HepG2 (cell line): ENCODE results near the gene SENP7. TPM values are rescaled to one million over a fixed set of nuclear protein-coding genes. Genes with fewer than 3 reads are reported as not detected.

Source experiments
- ATAC-seq: fragments of 200-7000 bp; cut with Tn5 transposase; 3 replicates; pipeline ENCODE4 v1.9.1; 2020; ENCODE audit warnings: mild to moderate bottlenecking, moderate library complexity
- BruUV-seq: library from RNA; stranded (reverse); fragments of 400-500 nt; replicated peaks from 2 replicates; lab custom pipeline; 2021; lab: Mats Ljungman, UMichigan
- CTCF ChIA-PET: fragments of 300-600 bp; formaldehyde crosslinking; extraction: SDS; loops from one replicate; lab custom pipeline; 2021; ENCODE audit warnings: low total read pairs, inconsistent platforms, low intra/inter-chr PET ratio; lab: Yijun Ruan, JAX
- POLR2A ChIA-PET: fragments of 350-600 bp; sonication (Branson Sonifier 250); formaldehyde crosslinking; loops from one replicate; lab custom pipeline; 2020; ENCODE audit warnings: antibody characterized with exemption, inconsistent platforms; lab: Yijun Ruan, JAX
- DNase-seq: peaks from one replicate; pipeline ENCODE4 v3.0.0-alpha.2; 2015; ENCODE audit warnings: low spot score
- FAIRE-seq: peaks from 3 replicates; lab custom pipeline; 2011; peaks lifted over from hg19 to GRCh38; lab: Jason Lieb, UNC
- H2AFZ ChIP-seq: one replicate; pipeline ENCODE4 v1.6.1; 2011; ENCODE audit warnings: low read length, inconsistent platforms
- H3K27ac ChIP-seq: fragments of 300-600 bp; 3 replicates; pipeline ENCODE4 v1.8.0; 2011; ENCODE audit warnings: mixed run types, mild to moderate bottlenecking, mixed read lengths, low read length, inconsistent platforms; ENCODE audit not compliant: insufficient read depth; ENCODE audit errors: extremely low read length
- H3K27me3 ChIP-seq, 2 experiments: fragments of 200-600 bp in 1 of 2; 2 replicates in 1 of 2; 3 replicates in 1 of 2; pipeline versions ENCODE4 v1.6.0 to v1.8.0; 2011; ENCODE audit warnings: low read length in 2 of 2, mild to moderate bottlenecking in 2 of 2, moderate library complexity in 2 of 2, inconsistent platforms in 1 of 2; ENCODE audit not compliant: insufficient read depth in 2 of 2, control insufficient read depth in 1 of 2
- H3K36me3 ChIP-seq, 2 experiments: fragments of 200-600 bp in 1 of 2; replicated peaks in 1 of 2; 2 replicates in 1 of 2; 3 replicates in 1 of 2; pipeline versions ENCODE4 v1.5.1 to v1.8.0; 2011; ENCODE audit warnings: low read length in 2 of 2, inconsistent platforms in 1 of 2; ENCODE audit not compliant: insufficient read depth in 2 of 2, control insufficient read depth in 1 of 2
- H3K4me1 ChIP-seq: 2 replicates; pipeline ENCODE4 v1.5.1; 2012; ENCODE audit warnings: low read length, inconsistent platforms; ENCODE audit not compliant: insufficient read depth
- H3K4me2 ChIP-seq: 2 replicates; pipeline ENCODE4 v1.6.0; 2011; ENCODE audit warnings: low read depth, low read length, inconsistent platforms
- H3K4me3 ChIP-seq, 3 experiments: fragments of 200-600 bp in 1 of 3; sonication (generic), shearing (Covaris generic) in 1 of 3; replicated peaks in 1 of 3; 2 replicates each; pipeline ENCODE4 v1.5.1; 2011 to 2016; ENCODE audit warnings: low read length in 3 of 3, inconsistent platforms in 2 of 3, low read depth in 2 of 3, mild to moderate bottlenecking in 2 of 3, control low read depth in 1 of 3, mixed read lengths in 1 of 3; ENCODE audit not compliant: insufficient read depth in 1 of 3
- H3K79me2 ChIP-seq: one replicate; pipeline ENCODE4 v1.6.1; 2011; ENCODE audit warnings: low read length, inconsistent platforms; ENCODE audit not compliant: insufficient read depth
- H3K9ac ChIP-seq: 2 replicates; pipeline ENCODE4 v1.6.0; 2011; ENCODE audit warnings: mild to moderate bottlenecking, low read depth, low read length, inconsistent platforms; ENCODE audit not compliant: insufficient read depth
- H3K9me3 ChIP-seq: 2 replicates; pipeline ENCODE4 v1.5.1; 2012; ENCODE audit warnings: mild to moderate bottlenecking, low read length
- H4K20me1 ChIP-seq: 2 replicates; pipeline ENCODE4 v1.6.0; 2011; ENCODE audit warnings: inconsistent platforms, mild to moderate bottlenecking, low read length, moderate library complexity; ENCODE audit not compliant: insufficient read depth
- BRD4 ChIP-seq: sonication (generic); formaldehyde crosslinking; IDR thresholded peaks from 2 replicates; pipeline ENCODE4 v1.4.0; 2020; ENCODE audit warnings: missing genetic modification reagents
- GLI4 ChIP-seq: sonication (generic); formaldehyde crosslinking; IDR thresholded peaks from 2 replicates; pipeline ENCODE4 v1.5.1; 2020; ENCODE audit warnings: missing genetic modification reagents, mild to moderate bottlenecking, moderate library complexity, borderline replicate concordance
- KDM2A ChIP-seq: sonication (generic); formaldehyde crosslinking; IDR thresholded peaks from 2 replicates; pipeline ENCODE4 v1.4.0; 2020; ENCODE audit warnings: low read depth, missing genetic modification reagents, borderline replicate concordance
- WGBS: methylation state at CpG from one replicate; pipeline ENCODE4 v1.1.6; 2017; ENCODE audit warnings: low lambda C conversion rate; 5-methylcytosine and 5-hydroxymethylcytosine counted together
- in situ Hi-C: cut with HindIII; loops from 2 replicates; pipeline ENCODE4 v1.10.0; 2017; ENCODE audit warnings: low pct_unique_long_range_greater_than_20kb; ENCODE audit not compliant: extremely low pct_ligation_motif_present
- intact Hi-C: fragments of 100-400 bp; cut with micrococcal nuclease; formaldehyde crosslinking; loops from one replicate; pipeline ENCODE4 v1.10.0; 2022; ENCODE audit not compliant: unreplicated experiment
- polyA plus RNA-seq, 8 experiments: library from polyadenylated mRNA; depleted of rRNA in 3 of 8; stranded (reverse) in 7 of 8; unstranded in 1 of 8; fragments of >200 nt; fragmentation: Illumina TruSeq in 4 of 8; extraction: Trizol in 4 of 8; gene quantifications; 2 replicates each; pipeline versions ENCODE4 v1.2.1 to v1.2.3, GENCODE V29; 2011 to 2016; ENCODE audit warnings: low read depth in 4 of 8, missing spikeins in 1 of 8, mixed read lengths in 1 of 8; ENCODE audit not compliant: insufficient read depth in 1 of 8
- total RNA-seq, 5 experiments: library from RNA; depleted of rRNA; stranded (reverse); fragments of >200 nt; fragmentation: Illumina TruSeq; extraction: Trizol; gene quantifications; 2 replicates each; pipeline ENCODE4 v1.2.3, GENCODE V29; 2016; ENCODE audit warnings: low read depth in 1 of 5
- TF ChIP-seq, protein P1 (sequence below), 2 experiments: IDR thresholded peaks; 2 replicates each; pipeline ENCODE4 v1.6.1; 2011 to 2012; ENCODE audit warnings: low read length in 2 of 2, borderline replicate concordance in 1 of 2, low read depth in 1 of 2, mild to moderate bottlenecking in 1 of 2, moderate library complexity in 1 of 2

Gene SENP7
- total and polyA plus RNA-seq, 2 of the 13 experiments (the other 11 are each of a cell fraction or from before 2014, with no cell fraction given) = 9.1 to 10.3 TPM

DNA sequence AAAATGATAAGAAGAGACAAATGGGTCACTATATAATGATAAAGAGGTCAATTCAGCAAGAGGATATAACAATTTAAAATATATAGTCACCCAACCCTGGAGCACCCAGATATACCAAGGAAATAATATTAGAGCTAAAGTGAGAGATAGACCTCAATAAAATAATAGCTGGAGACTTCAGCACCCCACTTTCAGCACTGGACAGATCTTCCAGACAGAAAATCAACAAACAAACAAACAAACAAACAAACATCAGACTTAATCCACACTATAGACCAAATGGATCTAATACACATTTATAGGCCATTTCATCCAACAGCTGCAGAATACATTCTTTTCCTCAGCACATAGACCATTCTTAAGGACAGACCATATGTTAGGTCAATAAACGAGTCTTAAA lies 79.4 kb downstream of the SENP7 start:
- Histone ChIP-seq H3K79me2 (no peaks in the 10 kb centered on the region), H3K4me3 (no peak overlapping the region), H3K27ac (no peak overlapping the region), H3K4me1 (no peaks in the 10 kb centered on the region), H3K36me3 (no peaks in the 10 kb centered on the region), H3K9ac (no peak overlapping the region), H3K4me2 (no peak overlapping the region), H4K20me1 (no peaks in the 10 kb centered on the region), H3K9me3 (0 out of 2 replicates have a peak, but pooled peaks cover 5% of the 10 kb centered on the region), H2AFZ (no peak overlapping the region), H3K27me3 (no peaks in the 10 kb centered on the region)
- no TSS peak for BruUV-seq
- ATAC-seq = no peak
- in situ Hi-C loops = no loop called here
- CTCF ChIA-PET = no interaction called here
- TF ChIP-seq, protein P1, sequence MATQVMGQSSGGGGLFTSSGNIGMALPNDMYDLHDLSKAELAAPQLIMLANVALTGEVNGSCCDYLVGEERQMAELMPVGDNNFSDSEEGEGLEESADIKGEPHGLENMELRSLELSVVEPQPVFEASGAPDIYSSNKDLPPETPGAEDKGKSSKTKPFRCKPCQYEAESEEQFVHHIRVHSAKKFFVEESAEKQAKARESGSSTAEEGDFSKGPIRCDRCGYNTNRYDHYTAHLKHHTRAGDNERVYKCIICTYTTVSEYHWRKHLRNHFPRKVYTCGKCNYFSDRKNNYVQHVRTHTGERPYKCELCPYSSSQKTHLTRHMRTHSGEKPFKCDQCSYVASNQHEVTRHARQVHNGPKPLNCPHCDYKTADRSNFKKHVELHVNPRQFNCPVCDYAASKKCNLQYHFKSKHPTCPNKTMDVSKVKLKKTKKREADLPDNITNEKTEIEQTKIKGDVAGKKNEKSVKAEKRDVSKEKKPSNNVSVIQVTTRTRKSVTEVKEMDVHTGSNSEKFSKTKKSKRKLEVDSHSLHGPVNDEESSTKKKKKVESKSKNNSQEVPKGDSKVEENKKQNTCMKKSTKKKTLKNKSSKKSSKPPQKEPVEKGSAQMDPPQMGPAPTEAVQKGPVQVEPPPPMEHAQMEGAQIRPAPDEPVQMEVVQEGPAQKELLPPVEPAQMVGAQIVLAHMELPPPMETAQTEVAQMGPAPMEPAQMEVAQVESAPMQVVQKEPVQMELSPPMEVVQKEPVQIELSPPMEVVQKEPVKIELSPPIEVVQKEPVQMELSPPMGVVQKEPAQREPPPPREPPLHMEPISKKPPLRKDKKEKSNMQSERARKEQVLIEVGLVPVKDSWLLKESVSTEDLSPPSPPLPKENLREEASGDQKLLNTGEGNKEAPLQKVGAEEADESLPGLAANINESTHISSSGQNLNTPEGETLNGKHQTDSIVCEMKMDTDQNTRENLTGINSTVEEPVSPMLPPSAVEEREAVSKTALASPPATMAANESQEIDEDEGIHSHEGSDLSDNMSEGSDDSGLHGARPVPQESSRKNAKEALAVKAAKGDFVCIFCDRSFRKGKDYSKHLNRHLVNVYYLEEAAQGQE (IDR thresholded peaks at IDR 0.05; ENCODE audit: borderline replicate concordance in 1 of 2, low read depth in 1 of 2, low read length in 2 of 2) = 0 out of 4 replicates have a peak, but pooled peaks of 1 of the 2 experiments have one; percentile 32
- TF ChIP-seq GLI4 (CRISPR knock-in tag) (no peak), BRD4 (CRISPR knock-in tag) (no peak), KDM2A (CRISPR knock-in tag) (no peak)
- intact Hi-C loops = no loop called here
- 100% methylated on average over 1 of the region's 1 CpG for WGBS
- FAIRE-seq = no peak
- DNase-seq = no peak
- POLR2A ChIA-PET = no interaction called here
